ENCODE measurements around the gene NOX3. TPM values are rescaled to one million over a fixed set of nuclear protein-coding genes. Genes with fewer than 3 reads are reported as not detected.

Gene NOX3
- total and polyA plus RNA-seq, 2 donors (not counting 3 experiments of a cell fraction or from before 2014, with no cell fraction given), result not detected

DNA sequence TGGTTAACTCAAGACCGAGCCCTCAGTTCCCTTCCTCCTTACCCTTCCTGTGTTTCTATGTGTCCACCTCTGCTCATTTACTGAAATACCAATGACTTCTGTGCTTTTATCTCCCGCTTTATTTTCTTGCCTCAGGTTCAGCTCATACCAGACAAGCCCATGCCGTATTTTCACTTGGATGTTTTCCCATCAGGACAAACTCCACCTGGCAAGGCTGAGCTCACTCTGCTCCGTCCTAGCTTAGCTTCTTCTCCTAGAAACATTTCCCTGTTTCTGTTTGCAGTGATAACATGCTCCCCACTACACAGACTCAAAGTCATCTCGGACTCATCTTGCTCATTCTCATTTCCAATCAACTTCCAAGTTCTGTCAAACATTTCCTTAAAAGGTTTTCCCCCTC is 84.4 kb downstream of the NOX3 start:
- dilution Hi-C loops (cut with MboI; ENCODE audit: extremely low pct_ligation_motif_present, low sequenced_read_pairs), result no loop called here
- H3K4me1 ChIP-seq (ENCODE audit: control insufficient read depth, extremely low read depth, insufficient read depth, low read length), result no peaks in the 10 kb centered on the region
- H3K9me1 ChIP-seq (replicated peaks; ENCODE audit: control insufficient read depth, extremely low read depth, insufficient read depth, low read length), result no peaks in the 10 kb centered on the region
- CTCF ChIA-PET, result no interaction called here
- H3K36me3 ChIP-seq (ENCODE audit: control insufficient read depth in 2 of 2, extremely low read depth in 1 of 2, insufficient read depth in 2 of 2, low read length in 2 of 2), result no peaks in the 10 kb centered on the region
- peaks cover 0 to 5% of the 10 kb centered on the region in 2 experiments for H3K27me3 ChIP-seq (ENCODE audit: control insufficient read depth in 2 of 2, insufficient read depth in 2 of 2, low read length in 2 of 2)
- H3K4me2 ChIP-seq (ENCODE audit: insufficient read depth, low read length), result no peak overlapping the region
- H4K20me1 ChIP-seq (replicated peaks; ENCODE audit: control insufficient read depth, extremely low read depth, insufficient read depth, low read length), result no peaks in the 10 kb centered on the region
- no TSS peak for BruUV-seq (replicated peaks)
- H2AFZ ChIP-seq (ENCODE audit: low read depth, low read length), result no peak overlapping the region
- H3K9ac ChIP-seq (replicated peaks; ENCODE audit: extremely low read depth, insufficient read depth, low read length), result no peak overlapping the region
- intact Hi-C loops (cut with micrococcal nuclease), result loop anchor here (5.0 kb wide), 1 partner anchor 1191 kb away; no protein-coding TSS in a partner anchor
- FAIRE-seq (no peak), DNase-seq (ENCODE audit: low read depth, low spot score) (no peak)
- H3K4me3 ChIP-seq (replicated peaks in 1 of 3; ENCODE audit: insufficient read depth in 1 of 3, low read depth in 1 of 3, low read length in 3 of 3), result no peak overlapping the region
- H3K27ac ChIP-seq (ENCODE audit: insufficient read depth, low read depth, low read length), result no peak overlapping the region
- TF ChIP-seq POLR2A (IDR thresholded peaks at IDR 0.05; ENCODE audit: low read depth, low read length) (no peak), MYC (IDR thresholded peaks at IDR 0.05; ENCODE audit: low read depth, low read length) (no peak), POLR2AphosphoS5 (IDR thresholded peaks at IDR 0.05; ENCODE audit: insufficient read depth, low read depth, low read length) (no peak), GATA2 (IDR thresholded peaks at IDR 0.05; ENCODE audit: insufficient read depth, insufficient read length, low read depth, low read length) (no peak), FOS (IDR thresholded peaks at IDR 0.05; ENCODE audit: borderline replicate concordance, insufficient read depth, low read length) (no peak), JUN (IDR thresholded peaks at IDR 0.05; ENCODE audit: borderline replicate concordance, insufficient read depth, insufficient read length, low read depth) (no peak), EZH2 (IDR thresholded peaks at IDR 0.05; ENCODE audit: borderline replicate concordance, low read depth, low read length, severe bottlenecking) (no peak)
- TF ChIP-seq, protein P1, sequence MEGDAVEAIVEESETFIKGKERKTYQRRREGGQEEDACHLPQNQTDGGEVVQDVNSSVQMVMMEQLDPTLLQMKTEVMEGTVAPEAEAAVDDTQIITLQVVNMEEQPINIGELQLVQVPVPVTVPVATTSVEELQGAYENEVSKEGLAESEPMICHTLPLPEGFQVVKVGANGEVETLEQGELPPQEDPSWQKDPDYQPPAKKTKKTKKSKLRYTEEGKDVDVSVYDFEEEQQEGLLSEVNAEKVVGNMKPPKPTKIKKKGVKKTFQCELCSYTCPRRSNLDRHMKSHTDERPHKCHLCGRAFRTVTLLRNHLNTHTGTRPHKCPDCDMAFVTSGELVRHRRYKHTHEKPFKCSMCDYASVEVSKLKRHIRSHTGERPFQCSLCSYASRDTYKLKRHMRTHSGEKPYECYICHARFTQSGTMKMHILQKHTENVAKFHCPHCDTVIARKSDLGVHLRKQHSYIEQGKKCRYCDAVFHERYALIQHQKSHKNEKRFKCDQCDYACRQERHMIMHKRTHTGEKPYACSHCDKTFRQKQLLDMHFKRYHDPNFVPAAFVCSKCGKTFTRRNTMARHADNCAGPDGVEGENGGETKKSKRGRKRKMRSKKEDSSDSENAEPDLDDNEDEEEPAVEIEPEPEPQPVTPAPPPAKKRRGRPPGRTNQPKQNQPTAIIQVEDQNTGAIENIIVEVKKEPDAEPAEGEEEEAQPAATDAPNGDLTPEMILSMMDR (IDR thresholded peaks at IDR 0.05; ENCODE audit: extremely low read depth in 1 of 2, insufficient read depth in 1 of 2, low read depth in 1 of 2, low read length in 2 of 2), result no peak
- TF ChIP-seq, protein P2, sequence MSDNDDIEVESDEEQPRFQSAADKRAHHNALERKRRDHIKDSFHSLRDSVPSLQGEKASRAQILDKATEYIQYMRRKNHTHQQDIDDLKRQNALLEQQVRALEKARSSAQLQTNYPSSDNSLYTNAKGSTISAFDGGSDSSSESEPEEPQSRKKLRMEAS (IDR thresholded peaks at IDR 0.05; ENCODE audit: insufficient read depth, insufficient read length), result no peak
- no peaks in the 10 kb centered on the region for H3K79me2 ChIP-seq (ENCODE audit: control insufficient read depth, insufficient read depth, low read length)
- POLR2A ChIA-PET, result no interaction called here
- no peaks in the 10 kb centered on the region for H3K9me3 ChIP-seq (replicated peaks; ENCODE audit: control insufficient read depth, insufficient read depth, low read length)

All from endothelial cell of umbilical vein (primary cell).